ENCODE measurements around the gene IFT122. TPM values are rescaled to one million over a fixed set of nuclear protein-coding genes. Genes with fewer than 3 reads are reported as not detected.
"Not testable (repeated sequence)": the region's sequence is repeated elsewhere in the genome, so short reads cannot be mapped to it uniquely, and the experiment has no call there.

The IFT122 gene
- total RNA-seq, 2 experiments from 2014 or later = 27.8 to 32.4 TPM

- H3K27ac Mint-ChIP-seq = no peak overlapping the region
- CTCF ChIA-PET = interaction anchor here (1.0 kb wide), 1 partner anchor 493 kb away, joined by 6 read pairs; no protein-coding TSS in a partner anchor
- no peaks in the 10 kb centered on the region for H3K27me3 Mint-ChIP-seq (ENCODE audit: low read depth)
- peaks cover 7% of the 10 kb centered on the region for H3K36me3 Mint-ChIP-seq (ENCODE audit: low read depth)
- intact Hi-C loops (cut with micrococcal nuclease) = no loop called here
- H3K9me3 Mint-ChIP-seq = no peaks in the 10 kb centered on the region
- no peaks in the 10 kb centered on the region for H3K4me1 Mint-ChIP-seq (ENCODE audit: low read depth)
- DNase-seq = no peak
- no peak overlapping the region for H3K4me3 Mint-ChIP-seq
Measured at GRCh38 chr3:129463716-129464115, 23.7 kb downstream of the IFT122 start.

DNA sequence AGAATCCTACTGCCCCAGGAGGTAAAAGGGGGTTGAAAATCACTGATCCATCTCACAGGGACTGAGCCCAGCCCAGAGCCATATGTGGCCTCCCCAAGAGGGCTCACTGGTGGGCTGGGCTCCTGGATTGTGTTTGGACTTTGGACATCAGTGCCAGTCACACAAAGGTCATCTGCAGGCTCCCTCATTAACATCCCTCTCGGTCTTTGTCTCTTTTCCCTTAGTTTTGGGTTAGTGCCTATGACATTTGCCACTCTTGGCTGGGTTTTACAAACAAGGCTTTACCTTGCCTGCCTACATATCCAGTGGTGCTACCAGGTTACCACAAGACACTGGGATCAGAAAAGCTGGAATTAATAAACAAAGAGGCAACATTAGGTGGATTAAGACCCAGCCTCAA is 27.9 kb downstream of the IFT122 start:
- CTCF ChIA-PET = interaction anchor here (1.7 kb wide), 1 partner anchor 85 kb away, joined by 3 read pairs; no protein-coding TSS in a partner anchor
- intact Hi-C loops (cut with micrococcal nuclease) = no loop called here

GRCh38 chr3:129469026-129469425 is 29.0 kb downstream of the IFT122 start:
- DNase-seq = no peak
- H3K9me3 Mint-ChIP-seq = no peaks in the 10 kb centered on the region
- H3K4me1 Mint-ChIP-seq (ENCODE audit: low read depth) = peaks cover 8% of the 10 kb centered on the region
- no peak overlapping the region for H3K4me3 Mint-ChIP-seq
- intact Hi-C loops (cut with micrococcal nuclease) = no loop called here
- CTCF ChIA-PET = interaction anchor here (1.5 to 2.1 kb wide), 3 partner anchors 21 to 86 kb away, joined by 3 to 8 read pairs (median 5); no protein-coding TSS in a partner anchor
- no peaks in the 10 kb centered on the region for H3K27me3 Mint-ChIP-seq (ENCODE audit: low read depth)
- H3K36me3 Mint-ChIP-seq (ENCODE audit: low read depth) = peaks cover 6% of the 10 kb centered on the region
- H3K27ac Mint-ChIP-seq = no peak overlapping the region

More for the DNA sequence above, 27.9 kb downstream of the IFT122 start:
- Mint-ChIP-seq H3K4me1 (ENCODE audit: low read depth) (peaks cover 8% of the 10 kb centered on the region), H3K9me3 (no peaks in the 10 kb centered on the region), H3K4me3 (no peak overlapping the region), H3K27ac (no peak overlapping the region), H3K27me3 (ENCODE audit: low read depth) (no peaks in the 10 kb centered on the region), H3K36me3 (ENCODE audit: low read depth) (peaks cover 6% of the 10 kb centered on the region)
- DNase-seq = no peak

DNA sequence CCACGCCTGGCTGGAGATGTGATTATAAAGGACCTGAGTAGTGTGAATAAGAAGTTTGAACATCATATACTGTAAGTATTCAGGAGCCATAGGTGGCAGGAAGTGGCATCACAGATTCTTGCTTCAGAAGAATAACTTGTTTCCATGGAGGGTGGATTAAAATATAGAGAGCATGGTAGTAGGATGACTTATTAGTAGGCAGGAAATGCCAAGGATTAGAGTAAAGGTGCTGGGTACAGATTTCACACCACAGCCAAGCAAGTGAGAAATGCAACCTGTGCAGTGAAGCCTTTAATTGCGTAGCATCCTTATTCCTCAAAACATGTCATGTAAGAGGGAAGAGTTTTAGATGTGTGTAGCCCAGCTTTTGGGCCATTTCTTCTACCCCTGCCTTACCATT is 30.8 kb downstream of the IFT122 start:
- intact Hi-C loops (cut with micrococcal nuclease) = no loop called here
- H3K27ac Mint-ChIP-seq = no peak overlapping the region
- peaks cover 6% of the 10 kb centered on the region for H3K36me3 Mint-ChIP-seq (ENCODE audit: low read depth)

DNA sequence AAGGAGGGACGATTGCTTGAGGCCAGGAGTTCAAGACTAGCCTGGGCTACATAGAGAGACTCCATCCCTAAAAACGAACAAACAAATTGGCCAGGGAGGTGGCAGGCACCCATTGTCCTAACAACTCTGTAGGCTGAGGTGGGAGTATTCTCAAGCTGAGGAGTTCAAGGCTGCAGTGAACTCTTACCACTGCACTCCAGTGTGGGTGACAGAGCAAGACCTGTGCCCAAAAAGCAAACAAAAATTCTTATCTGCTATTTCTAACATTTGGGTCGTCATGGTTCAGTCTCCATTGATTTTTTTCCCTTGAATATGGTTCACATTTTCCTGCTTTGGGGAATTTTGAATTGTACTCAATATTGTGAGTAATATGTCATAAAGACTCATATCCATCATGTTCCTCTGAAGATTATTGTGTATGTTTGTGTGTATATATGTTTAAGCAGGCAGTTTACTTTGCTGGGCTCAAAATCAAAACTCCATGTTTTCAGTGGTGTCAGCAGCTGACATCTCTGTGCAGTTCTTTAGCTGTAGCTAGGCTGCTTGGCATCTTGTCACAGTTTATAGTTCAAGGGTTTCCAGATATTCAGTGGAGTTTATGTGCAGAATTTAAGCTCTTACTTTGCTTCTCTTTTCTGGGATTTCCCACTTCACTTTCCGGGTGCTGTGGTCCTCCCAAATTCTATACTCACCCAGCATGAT is 33.2 kb downstream of the IFT122 start:
- Mint-ChIP-seq H3K27ac (no peak overlapping the region), H3K36me3 (ENCODE audit: low read depth) (peaks cover 11% of the 10 kb centered on the region), H3K9me3 (no peaks in the 10 kb centered on the region), H3K4me1 (ENCODE audit: low read depth) (peaks cover 8% of the 10 kb centered on the region), H3K4me3 (no peak overlapping the region), H3K27me3 (ENCODE audit: low read depth) (no peaks in the 10 kb centered on the region)
- no peak for DNase-seq
- intact Hi-C loops (cut with micrococcal nuclease) = no loop called here
- CTCF ChIA-PET = interaction anchor here (2.0 kb wide), 1 partner anchor 17 kb away, joined by 5 read pairs; no protein-coding TSS in a partner anchor

More for the DNA sequence above, 30.8 kb downstream of the IFT122 start:
- no peak for DNase-seq
- Mint-ChIP-seq H3K9me3 (no peaks in the 10 kb centered on the region), H3K27me3 (ENCODE audit: low read depth) (no peaks in the 10 kb centered on the region), H3K4me3 (no peak overlapping the region), H3K4me1 (ENCODE audit: low read depth) (peaks cover 8% of the 10 kb centered on the region)
- CTCF ChIA-PET = interaction anchor here (2.1 kb wide), 1 partner anchor 20 kb away, joined by 8 read pairs; no protein-coding TSS in a partner anchor

- intact Hi-C loops (cut with micrococcal nuclease) = no loop called here
- Mint-ChIP-seq H3K36me3 (ENCODE audit: low read depth) (peaks cover 11% of the 10 kb centered on the region), H3K27ac (no peak overlapping the region), H3K4me3 (no peak overlapping the region), H3K4me1 (ENCODE audit: low read depth) (peaks cover 8% of the 10 kb centered on the region), H3K9me3 (no peaks in the 10 kb centered on the region), H3K27me3 (ENCODE audit: low read depth) (no peaks in the 10 kb centered on the region)
- no peak for DNase-seq
- CTCF ChIA-PET = interaction anchor here (2.0 kb wide), 1 partner anchor 17 kb away, joined by 5 read pairs; no protein-coding TSS in a partner anchor
Measured at GRCh38 chr3:129473769-129474152, 33.7 kb downstream of the IFT122 start.

DNA sequence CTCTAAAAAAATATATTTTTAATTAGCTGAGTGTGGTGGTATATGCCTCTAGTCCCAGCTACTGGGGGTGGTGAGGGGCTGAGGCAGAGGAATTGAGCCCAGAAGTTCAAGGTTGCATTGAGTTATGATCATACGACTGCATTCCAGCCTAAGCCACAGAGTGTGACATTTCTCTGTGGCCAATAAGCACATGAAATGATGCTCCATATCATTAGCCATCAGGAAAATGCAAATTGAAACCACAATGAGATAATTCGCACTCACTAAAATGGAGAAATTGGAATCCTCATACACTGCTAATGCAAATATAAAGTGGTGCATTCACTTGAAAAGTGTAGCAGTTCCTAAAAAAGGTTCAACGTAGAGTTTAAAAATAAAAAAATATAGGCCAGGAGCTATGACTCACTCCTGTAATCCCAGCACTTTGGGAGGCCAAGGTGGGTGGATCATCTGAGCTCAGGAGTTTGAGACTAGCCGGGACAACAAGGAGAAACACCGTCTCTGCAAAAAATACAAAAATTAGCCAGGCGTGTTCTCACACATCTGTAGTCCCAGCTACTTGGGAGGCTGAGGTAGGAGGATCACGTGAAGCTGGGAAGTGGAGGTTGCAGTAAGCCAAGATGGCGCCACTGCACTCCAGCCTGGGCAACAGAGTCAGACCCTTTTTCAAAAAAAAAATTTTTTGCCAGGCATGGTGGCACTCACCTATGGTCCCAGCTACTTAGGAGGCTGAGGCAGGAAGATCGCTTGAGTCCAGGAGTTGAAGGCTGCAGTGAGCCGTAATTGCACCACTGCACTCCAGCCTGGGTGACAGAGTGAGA is 35.2 kb downstream of the IFT122 start:
- no peak overlapping the region for H3K4me3 Mint-ChIP-seq
- H3K9me3 Mint-ChIP-seq = no peaks in the 10 kb centered on the region
- intact Hi-C loops (cut with micrococcal nuclease) = no loop called here
- DNase-seq = no peak
- no peaks in the 10 kb centered on the region for H3K4me1 Mint-ChIP-seq (ENCODE audit: low read depth)
- H3K27me3 Mint-ChIP-seq (ENCODE audit: low read depth) = no peaks in the 10 kb centered on the region
- H3K36me3 Mint-ChIP-seq (ENCODE audit: low read depth) = peaks cover 9% of the 10 kb centered on the region
- CTCF ChIA-PET = no interaction called here
- H3K27ac Mint-ChIP-seq = no peak overlapping the region

DNA sequence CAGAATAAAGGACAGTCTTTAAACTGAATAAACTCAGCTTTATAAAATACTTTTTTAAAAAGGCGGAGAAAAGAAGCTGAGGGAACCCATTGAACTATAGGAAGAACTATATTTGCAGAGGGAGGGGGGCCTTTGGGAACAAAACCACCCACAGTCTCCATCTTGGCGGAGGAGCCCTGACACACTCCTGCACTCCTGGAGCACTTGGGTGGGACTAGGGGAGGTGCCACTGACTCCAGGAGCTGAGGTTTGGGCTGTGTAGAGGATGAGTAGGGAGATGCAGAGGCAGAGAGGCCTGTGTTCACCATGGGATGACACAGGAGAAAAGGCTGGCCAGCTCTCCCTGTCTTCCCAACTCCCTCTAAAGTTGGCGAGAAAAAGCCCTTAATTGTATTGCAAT is 35.8 kb downstream of the IFT122 start:
- Mint-ChIP-seq H3K4me3 (no peak overlapping the region), H3K9me3 (no peaks in the 10 kb centered on the region), H3K4me1 (ENCODE audit: low read depth) (no peaks in the 10 kb centered on the region), H3K36me3 (ENCODE audit: low read depth) (peaks cover 12% of the 10 kb centered on the region), H3K27me3 (ENCODE audit: low read depth) (no peaks in the 10 kb centered on the region), H3K27ac (no peak overlapping the region)
- intact Hi-C loops (cut with micrococcal nuclease) = no loop called here
- DNase-seq = no peak
- CTCF ChIA-PET = no interaction called here

DNA sequence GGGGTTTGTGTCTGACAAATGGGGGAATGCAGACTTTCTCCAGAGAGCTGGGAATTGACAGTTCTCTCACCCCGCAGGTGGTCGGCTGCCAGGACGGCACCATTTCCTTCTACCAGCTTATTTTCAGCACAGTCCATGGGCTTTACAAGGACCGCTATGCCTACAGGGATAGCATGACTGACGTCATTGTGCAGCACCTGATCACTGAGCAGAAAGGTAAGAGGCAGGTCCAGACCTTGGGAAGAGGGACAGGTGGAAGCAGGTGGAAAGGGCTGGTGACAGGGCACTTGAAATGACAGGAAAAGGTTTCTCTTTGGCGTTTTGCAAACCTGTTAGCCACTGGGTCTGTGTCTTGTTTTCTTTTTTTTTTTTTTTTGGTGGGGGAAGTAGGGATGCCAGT is 36.6 kb downstream of the IFT122 start:
- Mint-ChIP-seq H3K4me1 (ENCODE audit: low read depth) (peaks cover 5% of the 10 kb centered on the region), H3K27me3 (ENCODE audit: low read depth) (no peaks in the 10 kb centered on the region), H3K4me3 (no peak overlapping the region), H3K9me3 (no peaks in the 10 kb centered on the region), H3K36me3 (ENCODE audit: low read depth) (peaks cover 14% of the 10 kb centered on the region), H3K27ac (no peak overlapping the region)
- no peak for DNase-seq
- CTCF ChIA-PET = no interaction called here
- intact Hi-C loops (cut with micrococcal nuclease) = no loop called here

DNA sequence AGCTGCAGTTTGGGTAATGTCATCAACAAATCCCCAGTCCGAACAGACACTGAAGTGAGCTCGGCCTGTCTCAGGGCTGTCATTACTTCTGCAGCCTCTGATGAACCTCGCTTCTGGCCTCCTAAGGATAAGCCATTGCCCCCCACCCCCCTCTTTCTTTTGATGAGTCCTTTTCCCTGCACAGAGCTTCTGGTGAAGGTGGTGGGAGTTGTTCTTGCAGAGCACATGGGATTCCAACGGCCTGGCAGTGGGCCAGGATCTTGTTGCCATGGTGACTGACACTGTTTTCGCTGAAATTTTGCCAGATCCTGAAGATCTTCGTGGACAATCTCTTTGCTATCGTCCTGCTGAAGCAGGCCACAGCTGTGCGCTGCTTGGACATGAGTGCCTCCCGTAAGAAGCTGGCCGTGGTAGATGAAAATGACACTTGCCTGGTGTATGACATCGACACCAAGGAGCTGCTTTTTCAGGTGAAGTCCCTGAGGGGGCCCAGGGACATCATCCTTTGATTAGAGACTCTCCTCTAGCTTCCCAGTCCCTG is 41.3 kb downstream of the IFT122 start:
- DNase-seq; H3K27me3 Mint-ChIP-seq (ENCODE audit: low read depth); H3K4me3 Mint-ChIP-seq; H3K9me3 Mint-ChIP-seq; intact Hi-C loops (cut with micrococcal nuclease): not testable (repeated sequence)
- Mint-ChIP-seq H3K27ac (peak overlapping the region; percentile 69), H3K4me1 (ENCODE audit: low read depth) (peaks cover 13% of the 10 kb centered on the region), H3K36me3 (ENCODE audit: low read depth) (peaks cover 21% of the 10 kb centered on the region)
- CTCF ChIA-PET = interaction anchor here (1.9 kb wide), 1 partner anchor 10 kb away, joined by 11 read pairs; no protein-coding TSS in a partner anchor

GRCh38 chr3:129481766-129482332 is 41.8 kb downstream of the IFT122 start:
- H3K9me3 Mint-ChIP-seq = no peaks in the 10 kb centered on the region
- peaks cover 18% of the 10 kb centered on the region for H3K36me3 Mint-ChIP-seq (ENCODE audit: low read depth)
- peak overlapping the region; percentile 69 for H3K27ac Mint-ChIP-seq
- peaks cover 13% of the 10 kb centered on the region for H3K4me1 Mint-ChIP-seq (ENCODE audit: low read depth)
- intact Hi-C loops (cut with micrococcal nuclease) = loop anchor here (2.0 kb wide), 1 partner anchor 41 kb away; the partner anchor contains the start of gene IFT122
- no peak overlapping the region for H3K4me3 Mint-ChIP-seq
- no peaks in the 10 kb centered on the region for H3K27me3 Mint-ChIP-seq (ENCODE audit: low read depth)
- CTCF ChIA-PET = interaction anchor here (1.9 kb wide), 1 partner anchor 9 kb away, joined by 11 read pairs; no protein-coding TSS in a partner anchor
- DNase-seq = peak; percentile 73

DNA sequence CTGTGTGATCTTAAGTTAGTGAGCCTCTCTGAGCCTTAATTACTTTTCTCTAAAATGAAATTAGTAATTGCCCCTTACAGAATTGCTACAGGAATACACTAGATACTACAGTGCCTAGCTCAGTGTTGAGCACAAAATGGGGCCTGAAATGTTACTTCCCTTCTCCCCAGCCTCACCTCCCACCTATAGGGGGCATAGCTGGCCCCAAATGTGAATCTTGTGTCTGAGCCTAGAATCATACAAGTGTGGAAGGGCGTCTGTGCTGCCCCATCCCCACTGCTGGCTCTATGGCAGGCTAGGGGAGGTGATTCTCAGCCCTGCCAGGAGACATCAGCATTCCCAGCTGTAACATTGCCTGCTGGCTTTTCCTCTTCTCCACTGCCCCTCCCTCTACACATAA is 42.7 kb downstream of the IFT122 start:
- Mint-ChIP-seq H3K4me1 (ENCODE audit: low read depth) (peaks cover 13% of the 10 kb centered on the region), H3K27ac (no peak overlapping the region), H3K36me3 (ENCODE audit: low read depth) (peaks cover 18% of the 10 kb centered on the region), H3K4me3 (no peak overlapping the region), H3K9me3 (no peaks in the 10 kb centered on the region), H3K27me3 (ENCODE audit: low read depth) (no peaks in the 10 kb centered on the region)
- CTCF ChIA-PET = no interaction called here
- DNase-seq = no peak
- intact Hi-C loops (cut with micrococcal nuclease) = loop anchor here (2.0 kb wide), 1 partner anchor 42 kb away; the partner anchor contains the start of gene IFT122

Data from activated naive CD4-positive, alpha-beta T cell treated with anti-CD3 and anti-CD28 coated beads for 36 hours (primary cell).